MM.1S (cell line): ENCODE results near the gene MTCH1.

Experiments used
- EZH2 ChIP-seq: fragments of 300-600 bp; sonication (generic); optimal IDR thresholded peaks from 2 replicates; pipeline ENCODE3; 2017; ENCODE audit warnings: low read depth, mild to moderate bottlenecking, antibody characterized with exemption, low read length, mixed read lengths
- EZH2phosphoT487 ChIP-seq: fragments of 300-600 bp; sonication (generic); IDR thresholded peaks from 2 replicates; pipeline ENCODE4 v1.6.1; 2018; ENCODE audit warnings: antibody characterized with exemption, low read length
- TF ChIP-seq, protein P1 (sequence below): fragments of 300-600 bp; sonication (generic); IDR thresholded peaks from 2 replicates; pipeline ENCODE4 v1.5.1; 2016; ENCODE audit warnings: antibody characterized with exemption, low read length, mixed read lengths

GRCh38 chr6:36983538-36983937, 2.5 kb downstream of the MTCH1 start:
- TF ChIP-seq, protein P1, sequence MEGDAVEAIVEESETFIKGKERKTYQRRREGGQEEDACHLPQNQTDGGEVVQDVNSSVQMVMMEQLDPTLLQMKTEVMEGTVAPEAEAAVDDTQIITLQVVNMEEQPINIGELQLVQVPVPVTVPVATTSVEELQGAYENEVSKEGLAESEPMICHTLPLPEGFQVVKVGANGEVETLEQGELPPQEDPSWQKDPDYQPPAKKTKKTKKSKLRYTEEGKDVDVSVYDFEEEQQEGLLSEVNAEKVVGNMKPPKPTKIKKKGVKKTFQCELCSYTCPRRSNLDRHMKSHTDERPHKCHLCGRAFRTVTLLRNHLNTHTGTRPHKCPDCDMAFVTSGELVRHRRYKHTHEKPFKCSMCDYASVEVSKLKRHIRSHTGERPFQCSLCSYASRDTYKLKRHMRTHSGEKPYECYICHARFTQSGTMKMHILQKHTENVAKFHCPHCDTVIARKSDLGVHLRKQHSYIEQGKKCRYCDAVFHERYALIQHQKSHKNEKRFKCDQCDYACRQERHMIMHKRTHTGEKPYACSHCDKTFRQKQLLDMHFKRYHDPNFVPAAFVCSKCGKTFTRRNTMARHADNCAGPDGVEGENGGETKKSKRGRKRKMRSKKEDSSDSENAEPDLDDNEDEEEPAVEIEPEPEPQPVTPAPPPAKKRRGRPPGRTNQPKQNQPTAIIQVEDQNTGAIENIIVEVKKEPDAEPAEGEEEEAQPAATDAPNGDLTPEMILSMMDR: no peak
- TF ChIP-seq EZH2 (no peak), EZH2phosphoT487 (no peak)
